HFFc6 (cell line): ENCODE measurements around the gene LAMTOR2. TPM values are rescaled to one million over a fixed set of nuclear protein-coding genes. Genes with fewer than 3 reads are reported as not detected.

Source experiments
- DNase-seq: peaks from one replicate; pipeline ENCODE4 v3.0.0-alpha.2; 2018
- H3K27ac Mint-ChIP-seq: 2 replicates; pipeline ENCODE4 v1.8.0; 2020; ENCODE audit warnings: mild to moderate bottlenecking, mixed read lengths
- H3K27me3 Mint-ChIP-seq: 2 replicates; pipeline ENCODE4 v1.8.0; 2021; ENCODE audit warnings: mild to moderate bottlenecking, moderate library complexity, mixed read lengths; ENCODE audit not compliant: insufficient read depth
- H3K36me3 Mint-ChIP-seq: 2 replicates; pipeline ENCODE4 v1.8.0; 2021; ENCODE audit warnings: low read depth, mixed read lengths
- H3K4me1 Mint-ChIP-seq: 2 replicates; pipeline ENCODE4 v1.8.0; 2020; ENCODE audit warnings: low read depth, mixed read lengths
- H3K4me3 Mint-ChIP-seq: 2 replicates; pipeline ENCODE4 v1.8.0; 2020; ENCODE audit warnings: mild to moderate bottlenecking, moderate library complexity, mixed read lengths
- H3K9me3 Mint-ChIP-seq: 2 replicates; pipeline ENCODE4 v1.8.0; 2020; ENCODE audit warnings: mild to moderate bottlenecking, mixed read lengths
- CTCF ChIP-seq: fragments of 200-600 bp; sonication (generic); IDR thresholded peaks from 2 replicates; pipeline ENCODE4 v1.5.0; 2021; ENCODE audit warnings: antibody characterized with exemption, mild to moderate bottlenecking
- long read RNA-seq: library from polyadenylated mRNA; unstranded; transcript quantifications from one replicate; pipeline ENCODE4 v2.0.0, GENCODE V29; 2019
- total RNA-seq, 6 experiments: library from RNA; stranded (reverse); fragmentation: NEBNext Ultra II Directional; extraction: Animal tissue kit (Norgen Biotek cat#: 25700); gene quantifications; 2 replicates in 1 of 6; 3 replicates in 5 of 6; pipeline ENCODE4 v1.2.3, GENCODE V29; 2021

LAMTOR2 gene
- total RNA-seq: 10 to 100 TPM; 48.5 to 73.6 (median 62.5) TPM
- long read RNA-seq, transcript LAMTOR2-203 (4 exons, 655 nt): major isoform, 57 of 61 reads
- long read RNA-seq, partial matches to known transcripts: 0 of 61 reads
- long read RNA-seq, other reads (novel, unspliced or antisense): 1 of 61 reads

DNA sequence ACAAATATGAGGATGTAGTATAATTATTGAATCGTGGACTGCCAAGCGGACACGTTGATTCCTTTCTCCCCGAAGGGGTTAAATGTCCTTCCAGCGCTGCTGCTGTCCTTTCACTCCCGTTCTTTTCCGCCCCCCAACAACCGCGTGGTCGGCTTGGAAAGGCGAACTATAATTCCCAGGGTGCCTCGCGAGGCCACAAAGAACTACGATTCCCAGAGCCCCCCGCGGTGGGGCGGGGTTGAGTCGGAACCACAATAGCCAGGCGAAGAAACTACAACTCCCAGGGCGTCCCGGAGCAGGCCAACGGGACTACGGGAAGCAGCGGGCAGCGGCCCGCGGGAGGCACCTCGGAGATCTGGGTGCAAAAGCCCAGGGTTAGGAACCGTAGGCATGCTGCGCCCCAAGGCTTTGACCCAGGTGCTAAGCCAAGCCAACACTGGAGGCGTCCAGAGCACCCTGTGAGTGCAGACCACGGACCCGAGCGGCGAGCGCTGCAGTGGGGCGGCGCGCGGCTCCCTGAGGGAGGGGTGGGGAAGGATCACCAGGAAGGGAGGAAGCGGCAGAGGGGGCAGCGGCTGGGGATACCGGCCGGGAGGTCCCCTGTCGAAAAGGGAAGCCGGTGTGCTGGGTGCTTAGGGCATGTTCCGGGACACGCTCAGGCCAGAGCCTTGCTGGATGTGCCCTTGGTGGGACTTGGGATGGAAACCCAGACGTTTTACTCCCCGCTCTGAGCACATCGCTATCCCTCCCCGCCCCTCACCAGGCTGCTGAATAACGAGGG is at the start of gene LAMTOR2:
Gene LAMTOR2 (plus strand): TSS at position 283 of the 781 bp plus-strand sequence. CDS start 108 bp downstream, at position 391.
- 0 out of 2 replicates have a peak, but pooled peaks have one; percentile 22 for TF ChIP-seq CTCF
- Mint-ChIP-seq H3K4me1 (peaks cover 34% of the 10 kb centered on the region), H3K9me3 (no peaks in the 10 kb centered on the region), H3K36me3 (peaks cover 9% of the 10 kb centered on the region), H3K27me3 (no peaks in the 10 kb centered on the region; the same call in 1 of the 2 replicates), H3K27ac (peak within 1 kb of the TSS; percentile 92), H3K4me3 (peak within 1 kb of the TSS; percentile 94)
- peak; percentile 95 for DNase-seq

DNA sequence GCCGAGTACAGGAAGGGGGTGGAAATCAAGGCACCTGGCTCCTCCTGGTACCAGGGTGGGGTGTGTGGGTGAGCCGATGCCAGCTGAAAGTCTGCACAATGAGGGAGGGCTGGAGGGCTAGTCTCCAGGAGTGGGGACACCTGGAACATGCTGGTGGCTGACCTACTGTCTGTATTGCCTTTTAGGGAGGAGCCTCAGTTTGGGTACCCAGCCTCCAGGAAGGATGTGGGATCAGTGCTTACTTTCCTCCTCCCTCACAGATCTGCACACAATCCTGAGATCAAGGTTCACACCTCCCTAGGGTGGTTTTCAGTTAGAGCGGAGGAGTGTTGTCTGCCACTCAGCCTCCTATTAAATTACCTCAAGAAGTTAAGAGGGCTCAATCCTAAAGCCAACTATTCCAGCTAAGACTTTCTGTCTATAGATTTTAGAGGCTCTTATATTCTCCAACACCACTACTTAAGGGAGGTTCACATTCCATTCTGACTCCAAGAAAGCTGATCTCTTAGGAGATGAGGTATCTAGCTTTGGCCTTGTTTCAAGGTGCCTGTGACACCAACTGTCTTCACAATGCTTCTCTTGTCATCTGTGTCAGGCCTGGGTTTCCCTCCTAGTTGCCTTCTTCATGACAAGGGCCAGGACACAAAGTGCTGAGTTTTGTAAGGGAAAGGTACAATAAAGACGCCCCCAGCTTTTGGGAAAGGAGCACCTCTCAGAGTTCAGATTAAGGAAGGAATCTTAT is 49.6 kb upstream of the LAMTOR2 start:
- Mint-ChIP-seq H3K4me1 (peaks cover 34% of the 10 kb centered on the region), H3K27ac (no peak overlapping the region; the same call in 1 of the 2 replicates), H3K27me3 (peaks cover 3% of the 10 kb centered on the region), H3K36me3 (peaks cover 12% of the 10 kb centered on the region), H3K9me3 (no peaks in the 10 kb centered on the region), H3K4me3 (no peak overlapping the region)
- TF ChIP-seq CTCF: no peak
- no peak for DNase-seq

GRCh38 chr1:156006666-156007376 is 47.8 kb upstream of the LAMTOR2 start:
- no peak for DNase-seq
- no peak overlapping the region for H3K4me3 Mint-ChIP-seq
- peak overlapping the region; percentile 26; the same call in 1 of the 2 replicates for H3K27ac Mint-ChIP-seq

DNA sequence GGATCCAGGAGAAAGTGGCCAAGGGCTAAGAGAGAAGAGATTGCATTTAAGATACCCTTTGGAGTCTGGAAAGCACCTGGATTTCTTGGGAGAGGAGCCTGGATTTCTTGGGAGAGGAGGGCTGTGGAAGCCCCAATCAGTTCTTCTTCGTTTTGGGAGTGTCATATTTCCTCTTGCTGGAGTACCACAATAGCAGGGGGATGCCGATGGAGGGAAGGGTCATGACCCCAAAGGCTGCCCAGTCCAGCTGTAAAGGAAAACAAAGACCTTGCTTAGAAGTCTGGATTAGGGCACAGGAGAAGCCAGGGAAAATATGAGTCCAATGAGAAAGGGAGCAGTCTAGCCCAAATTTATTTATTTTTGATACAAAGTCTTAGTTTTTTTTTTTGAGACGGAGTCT is 45.2 kb upstream of the LAMTOR2 start:
- no peak overlapping the region for H3K4me3 Mint-ChIP-seq

More at GRCh38 chr1:156006666-156007376, 47.8 kb upstream of the LAMTOR2 start:
- Mint-ChIP-seq H3K27me3 (peaks cover 3% of the 10 kb centered on the region), H3K36me3 (peaks cover 27% of the 10 kb centered on the region), H3K9me3 (no peaks in the 10 kb centered on the region), H3K4me1 (peaks cover 23% of the 10 kb centered on the region)
- no peak for TF ChIP-seq CTCF

More for the DNA sequence above, 45.2 kb upstream of the LAMTOR2 start:
- DNase-seq: no peak
- Mint-ChIP-seq H3K9me3 (no peaks in the 10 kb centered on the region), H3K27me3 (no peaks in the 10 kb centered on the region; the same call in 1 of the 2 replicates), H3K27ac (no peak overlapping the region), H3K4me1 (peaks cover 13% of the 10 kb centered on the region), H3K36me3 (peaks cover 35% of the 10 kb centered on the region)
- no peak for TF ChIP-seq CTCF
